GM15510 (cell line): Measurements from ENCODE around the gene CDH4.

ENCODE experiments used
- POLR2A ChIP-seq: IDR thresholded peaks from 3 replicates; pipeline ENCODE4 v1.6.1; 2011; ENCODE audit warnings: borderline replicate concordance; ENCODE audit not compliant: insufficient read length; ENCODE audit errors: extremely low read depth

The CDH4 gene

DNA sequence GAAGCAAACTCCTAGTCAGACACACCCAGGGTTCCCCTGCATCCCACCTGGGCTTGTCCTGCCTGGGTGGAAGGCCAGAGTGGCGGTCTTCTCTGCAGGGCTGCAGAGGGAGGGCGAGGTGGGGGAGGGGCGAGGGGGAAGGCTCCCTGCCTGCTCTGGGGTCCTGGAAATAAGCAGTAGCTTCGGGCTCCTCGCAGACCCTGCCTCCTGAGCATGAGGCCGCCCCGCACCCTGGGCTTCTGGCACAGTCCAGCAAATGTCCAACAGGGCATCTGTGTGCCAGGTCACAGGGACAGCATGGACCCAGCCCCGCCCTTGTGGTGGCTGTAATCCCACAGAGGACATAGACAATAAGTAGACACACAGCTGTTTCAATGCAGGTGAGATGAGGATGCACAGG is 619.9 kb downstream of the CDH4 start:
- TF ChIP-seq POLR2A, result no peak

DNA sequence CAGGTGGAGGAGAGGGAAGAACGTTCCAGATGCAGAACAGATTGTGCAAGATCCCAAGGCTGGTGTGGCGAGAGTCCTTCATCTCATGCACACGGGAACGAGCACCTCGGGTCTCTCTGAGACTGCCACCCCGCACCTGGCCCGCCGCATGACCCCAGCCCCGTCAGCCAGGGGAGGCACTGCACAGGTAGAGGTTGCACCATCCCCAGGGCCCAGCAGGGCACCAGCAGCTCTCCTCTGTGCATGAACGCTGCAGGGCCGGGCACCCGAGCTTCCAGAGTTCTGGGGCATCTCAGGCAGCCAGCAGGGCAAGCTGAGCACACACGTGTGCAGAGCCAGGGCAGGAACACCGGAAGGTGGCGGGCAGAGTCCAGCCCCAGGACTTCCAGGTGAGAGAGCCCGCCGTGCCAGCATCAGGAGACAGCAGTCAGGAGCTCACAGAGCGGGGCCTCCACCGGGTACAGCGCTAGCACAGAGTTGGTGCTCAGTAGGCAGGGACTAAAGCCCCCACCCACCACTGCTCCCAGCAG is 620.4 kb downstream of the CDH4 start:
- TF ChIP-seq POLR2A, result no peak

DNA sequence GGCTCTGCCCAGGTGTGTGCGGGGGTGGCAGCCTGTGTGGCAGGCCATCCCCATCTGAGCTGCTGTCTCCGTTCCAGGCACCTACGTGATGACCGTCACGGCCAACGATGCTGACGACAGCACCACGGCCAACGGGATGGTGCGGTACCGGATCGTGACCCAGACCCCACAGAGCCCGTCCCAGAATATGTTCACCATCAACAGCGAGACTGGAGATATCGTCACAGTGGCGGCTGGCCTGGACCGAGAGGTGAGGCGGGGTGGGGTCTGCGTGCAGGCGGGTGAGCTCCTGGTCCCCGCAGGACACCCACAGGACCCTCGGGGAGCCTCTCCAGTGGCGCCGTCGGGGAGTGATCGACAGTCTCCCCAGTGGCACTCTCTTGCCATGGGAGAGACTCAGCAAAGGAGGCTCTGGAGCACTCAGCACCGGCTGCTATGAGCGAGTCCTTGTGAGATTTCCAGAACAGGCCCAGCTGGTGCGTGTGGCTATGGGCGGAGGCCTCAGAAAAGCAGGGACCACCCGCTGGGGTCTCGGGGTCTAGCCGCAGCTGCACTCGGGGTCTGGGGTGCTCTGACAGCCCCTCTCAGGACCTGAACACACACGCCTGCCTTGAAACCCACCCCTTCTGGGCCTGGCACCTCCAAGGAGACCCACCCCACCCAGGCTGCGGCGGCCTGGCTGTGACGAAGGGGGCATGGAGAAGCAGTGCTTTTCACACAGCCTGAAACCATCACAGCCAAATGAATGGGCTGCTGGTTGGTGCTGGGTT is 621.8 kb downstream of the CDH4 start:
- TF ChIP-seq POLR2A, result no peak

DNA sequence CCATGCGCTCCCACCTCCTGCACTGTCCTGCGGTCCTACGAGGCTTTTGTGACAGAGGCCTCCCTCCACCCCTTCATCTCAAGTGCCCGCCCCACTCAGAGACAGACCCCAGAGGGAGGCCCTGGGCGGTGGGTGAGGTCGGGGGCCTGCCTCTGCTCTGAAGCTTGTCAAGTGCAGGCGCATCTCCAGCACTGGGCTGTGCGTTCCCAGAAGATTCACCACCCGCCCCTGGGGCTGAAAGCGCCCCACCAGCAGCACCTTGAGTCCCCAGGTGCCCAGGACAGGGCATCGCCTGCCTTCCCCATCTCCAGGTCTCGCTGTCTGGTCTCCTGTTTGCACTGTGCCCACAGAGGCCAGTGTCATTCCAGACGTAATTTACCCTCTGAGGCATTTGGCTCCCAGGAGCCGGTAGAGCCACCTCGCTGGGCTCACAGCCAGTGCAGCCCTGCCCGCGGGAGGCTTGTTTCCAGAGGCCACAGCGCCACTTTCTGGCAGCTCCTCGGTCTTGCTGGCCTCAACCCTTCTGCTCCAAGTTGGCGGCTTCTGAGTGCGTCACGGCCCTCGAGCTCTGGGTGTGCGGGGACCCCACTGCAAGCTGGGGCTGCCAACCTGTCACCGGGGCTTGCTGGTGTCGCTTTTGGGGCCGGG is 622.5 kb downstream of the CDH4 start:
- no peak for TF ChIP-seq POLR2A

DNA sequence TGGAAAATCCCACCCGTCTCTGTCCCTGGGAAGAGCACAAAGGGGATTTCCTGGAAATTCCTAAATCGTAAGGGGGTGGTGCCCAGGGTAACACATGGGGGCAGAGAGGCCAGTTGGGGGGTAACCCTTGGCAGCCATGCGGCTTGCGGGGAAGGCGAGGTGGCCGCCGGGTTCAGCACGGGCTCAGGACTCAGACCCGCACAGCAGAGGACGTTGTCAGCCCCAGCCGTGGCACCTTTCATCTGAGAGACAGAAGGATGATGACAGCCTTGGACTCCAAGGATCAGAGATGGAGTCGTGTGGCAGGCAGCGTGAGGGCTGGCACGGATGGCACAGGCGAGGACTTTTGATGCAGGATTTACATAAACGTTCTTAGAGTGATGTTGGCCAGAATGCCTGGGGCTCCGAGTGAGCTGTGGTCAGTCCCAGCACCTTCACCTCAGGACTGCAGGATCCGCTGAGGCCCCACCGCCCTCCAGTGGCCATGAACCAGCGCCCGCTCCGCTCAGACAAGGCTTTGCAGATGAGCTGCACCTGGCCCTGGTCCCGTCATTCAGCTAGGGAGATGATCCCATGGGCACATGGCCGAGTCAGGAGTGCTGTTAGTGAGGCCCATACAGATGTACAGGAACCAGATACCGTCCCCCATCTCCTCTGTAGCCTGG is 623.3 kb downstream of the CDH4 start:
- TF ChIP-seq POLR2A, result no peak

DNA sequence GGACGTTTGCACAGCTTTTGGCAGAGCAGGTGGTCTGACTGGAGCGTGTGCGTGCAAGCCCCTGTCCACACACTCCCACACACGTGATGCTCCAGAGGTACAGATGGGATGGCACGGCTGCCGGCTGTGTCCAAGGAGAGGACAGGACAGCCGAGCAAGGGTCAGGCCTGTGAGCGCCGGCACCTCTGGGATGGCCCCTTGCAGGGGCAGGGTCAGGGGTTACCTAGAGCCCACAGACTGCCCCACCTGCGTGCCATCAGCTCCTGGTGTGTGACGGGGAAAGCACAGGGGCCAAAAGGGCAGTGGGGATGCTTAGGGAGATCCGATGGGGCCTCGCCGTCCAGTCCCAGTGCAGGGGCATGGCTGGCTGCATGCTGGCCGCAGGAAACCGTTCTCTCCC is 623.9 kb downstream of the CDH4 start:
- TF ChIP-seq POLR2A, result no peak

- no peak for TF ChIP-seq POLR2A
Observed at GRCh38 chr20:61876952-61877728, 625.1 kb downstream of the CDH4 start.

GRCh38 chr20:61877776-61878477 is 625.9 kb downstream of the CDH4 start:
- TF ChIP-seq POLR2A, result no peak

DNA sequence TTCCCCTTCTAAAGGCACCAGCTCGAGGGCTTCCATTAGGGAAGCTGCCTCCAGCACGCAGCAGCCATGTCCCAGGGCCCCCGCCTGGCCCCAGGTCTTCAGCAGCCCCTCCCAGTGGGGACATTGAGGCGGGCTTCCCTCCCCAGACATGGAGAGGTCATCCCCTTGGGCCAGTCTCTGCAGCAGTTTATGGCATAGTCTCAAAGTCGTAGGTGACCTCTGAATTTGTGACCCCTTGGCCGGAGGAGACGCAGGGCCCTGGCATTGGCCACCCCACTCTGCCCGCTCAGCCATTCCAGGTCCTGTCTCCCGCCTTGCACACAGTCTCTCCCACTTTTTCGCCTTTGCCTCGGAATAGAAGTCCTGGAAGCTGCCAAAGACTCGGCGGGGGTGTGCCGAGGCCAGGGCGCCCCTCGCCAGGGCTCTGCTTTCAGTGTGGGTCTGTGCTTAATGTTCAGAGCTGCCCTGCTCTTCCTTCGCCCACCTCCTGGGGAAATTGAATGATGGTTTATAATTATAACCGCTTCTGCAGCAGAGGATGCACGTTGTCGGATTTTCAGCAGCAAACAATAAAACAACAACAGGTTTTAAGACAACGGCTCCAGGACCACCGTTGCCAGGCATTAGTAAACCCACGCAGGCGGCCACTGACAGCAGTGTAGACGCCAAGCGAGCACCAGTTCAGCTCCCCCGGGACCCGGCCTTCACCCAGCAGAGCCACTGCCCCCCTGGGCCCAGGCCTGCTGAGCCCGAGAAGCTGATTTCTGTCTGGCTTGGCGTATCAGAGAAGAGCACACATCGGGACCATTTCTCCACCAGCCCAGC is 626.6 kb downstream of the CDH4 start:
- no peak for TF ChIP-seq POLR2A

GRCh38 chr20:61879303-61879620 is 627.2 kb downstream of the CDH4 start:
- TF ChIP-seq POLR2A, result no peak

- no peak for TF ChIP-seq POLR2A
Observed at GRCh38 chr20:61879694-61880093, 627.6 kb downstream of the CDH4 start.

- TF ChIP-seq POLR2A, result no peak
Observed at GRCh38 chr20:61880706-61881105, 628.6 kb downstream of the CDH4 start.

- TF ChIP-seq POLR2A, result no peak
Observed at GRCh38 chr20:61881416-61881815, 629.4 kb downstream of the CDH4 start.
